Fibroblast of skin of left biceps (primary cell): ENCODE results near the gene SMDT1.
A peak's percentile ranks its signal among the peaks of the same experiment; 100 is the strongest.
"Not testable (repeated sequence)": the region's sequence is repeated elsewhere in the genome, so short reads cannot be mapped to it uniquely, and the experiment has no call there.

ENCODE experiments used
- DNase-seq, 2 experiments: peaks; one replicate each; pipeline ENCODE4 v3.0.0-alpha.2; 2013; ENCODE audit warnings: low read depth in 2 of 2

The SMDT1 gene

DNA sequence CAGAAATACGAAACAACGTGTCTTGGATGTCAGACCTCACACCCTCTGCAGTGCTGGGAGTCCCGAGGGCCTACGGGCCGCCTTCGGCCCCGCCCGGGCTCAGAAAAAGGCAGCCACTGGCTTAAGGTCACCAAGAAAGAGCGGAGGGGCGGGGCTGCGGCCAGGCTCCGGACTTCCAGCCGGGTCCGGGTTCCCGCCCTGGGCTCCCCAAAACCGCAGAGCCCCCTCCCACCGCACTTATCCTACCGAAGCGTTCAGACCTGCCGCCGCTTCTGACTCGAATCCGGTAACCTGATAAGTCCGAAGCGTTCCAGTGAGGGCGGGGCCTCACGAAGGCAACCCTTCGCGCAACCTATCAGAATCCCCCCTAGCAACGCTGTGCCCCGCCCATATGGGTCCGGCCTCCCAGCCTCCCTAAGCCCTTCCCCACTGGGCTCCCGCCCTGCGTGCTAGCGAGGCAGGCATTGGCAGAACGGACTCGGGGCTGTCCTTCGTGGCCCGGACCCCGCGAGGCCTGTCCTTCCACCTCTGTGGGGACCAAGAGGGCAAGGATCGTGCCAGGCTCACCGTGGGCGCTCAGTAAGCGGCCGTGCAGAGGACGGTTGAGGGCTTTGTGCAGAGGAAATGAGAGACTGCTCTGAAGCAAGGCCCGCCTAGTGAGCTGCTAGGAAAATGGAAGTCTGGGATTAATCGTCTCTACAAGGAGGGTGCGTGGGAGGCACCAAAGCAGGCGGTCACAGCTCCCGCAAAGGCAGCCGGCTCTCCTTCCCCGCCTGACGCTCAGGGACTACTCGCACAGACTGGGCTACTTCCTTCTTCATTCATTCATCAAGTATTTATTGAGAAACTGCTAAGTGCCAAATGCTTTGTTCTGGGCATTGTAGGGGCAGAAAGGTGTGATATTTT is 8.7 kb upstream of the SMDT1 start, which contains the start of gene NAGA:
TSS of gene NAGA (minus strand) at position 296 of the 906 bp plus-strand sequence. CDS start 515 bp downstream, outside the sequence.
- peak; percentile 80 for DNase-seq

DNA sequence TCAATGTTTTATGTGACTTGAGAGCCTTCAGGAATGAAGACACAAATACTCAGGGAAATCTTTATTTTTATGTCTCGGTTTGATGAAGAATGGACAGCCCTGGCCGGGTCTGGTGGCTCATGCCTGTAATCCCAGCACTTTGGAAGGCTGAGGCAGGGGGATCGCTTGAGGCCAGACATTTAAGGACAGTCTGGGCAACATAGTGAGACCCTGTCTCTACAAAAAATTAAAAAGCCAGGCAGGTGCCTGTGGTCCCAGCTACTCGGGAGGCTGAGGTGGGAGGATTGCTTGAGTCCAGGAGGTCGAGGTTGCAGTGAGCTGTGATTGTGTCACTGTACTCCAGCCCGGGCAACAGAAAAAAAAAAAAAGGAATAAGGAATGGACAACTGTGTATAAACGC is 8.0 kb upstream of the SMDT1 start:
- not testable (repeated sequence) for DNase-seq

DNA sequence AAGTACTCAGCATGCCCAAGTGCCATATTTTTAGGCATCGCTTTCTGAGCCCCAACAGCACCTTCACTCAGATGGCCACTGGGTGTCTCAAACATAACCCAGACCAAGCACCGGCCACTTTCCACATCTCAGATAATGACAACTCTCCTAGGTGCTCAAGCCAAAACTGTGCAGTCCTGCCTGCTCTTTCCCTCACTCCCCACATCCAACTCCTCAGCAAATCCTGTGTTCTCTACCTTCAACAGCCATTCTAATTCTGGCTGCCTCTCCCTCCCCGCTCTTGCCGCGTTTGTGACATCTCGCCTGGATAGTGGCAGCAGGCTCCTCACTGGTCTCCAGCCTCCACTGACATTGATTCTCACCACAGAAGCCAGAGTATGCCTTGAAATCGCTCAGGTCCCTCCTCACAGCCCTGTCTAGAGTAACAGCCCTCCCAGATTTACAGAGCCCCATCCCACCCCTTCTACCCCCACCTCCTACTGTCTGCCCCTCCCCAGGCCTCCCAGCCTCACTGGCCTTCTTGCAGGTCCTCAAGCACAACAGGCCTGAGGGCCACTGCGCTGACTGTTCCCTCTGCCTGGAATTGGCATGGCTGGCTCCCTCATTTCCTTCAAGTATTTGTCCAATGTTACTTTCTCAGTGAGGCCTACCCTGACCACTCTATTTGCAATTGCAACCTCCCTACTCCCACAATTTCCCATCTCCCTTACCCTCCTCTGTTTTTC is 6.7 kb upstream of the SMDT1 start:
- DNase-seq: no peak

DNA sequence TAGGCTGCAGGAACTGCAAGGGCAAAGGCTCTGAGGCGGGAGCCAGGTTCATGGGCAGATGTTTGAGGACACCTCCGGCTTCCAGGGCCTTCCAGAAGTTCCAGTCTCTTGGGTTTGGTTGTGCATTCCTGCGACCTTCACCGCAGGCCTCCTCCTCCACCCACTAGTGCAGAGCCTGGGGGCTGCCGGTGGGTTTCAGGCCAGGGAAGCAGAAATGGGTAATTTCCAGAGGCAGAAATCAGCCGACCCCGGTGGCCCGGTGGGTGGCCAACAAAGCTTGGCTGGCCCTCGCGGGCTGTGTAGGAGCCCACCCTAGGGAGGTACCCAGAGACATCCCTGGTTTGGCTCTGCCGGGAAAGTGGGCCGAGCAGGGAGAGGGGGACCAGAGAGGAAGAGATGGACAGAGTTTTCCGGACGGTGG is 5.9 kb upstream of the SMDT1 start:
- no peak for DNase-seq

DNA sequence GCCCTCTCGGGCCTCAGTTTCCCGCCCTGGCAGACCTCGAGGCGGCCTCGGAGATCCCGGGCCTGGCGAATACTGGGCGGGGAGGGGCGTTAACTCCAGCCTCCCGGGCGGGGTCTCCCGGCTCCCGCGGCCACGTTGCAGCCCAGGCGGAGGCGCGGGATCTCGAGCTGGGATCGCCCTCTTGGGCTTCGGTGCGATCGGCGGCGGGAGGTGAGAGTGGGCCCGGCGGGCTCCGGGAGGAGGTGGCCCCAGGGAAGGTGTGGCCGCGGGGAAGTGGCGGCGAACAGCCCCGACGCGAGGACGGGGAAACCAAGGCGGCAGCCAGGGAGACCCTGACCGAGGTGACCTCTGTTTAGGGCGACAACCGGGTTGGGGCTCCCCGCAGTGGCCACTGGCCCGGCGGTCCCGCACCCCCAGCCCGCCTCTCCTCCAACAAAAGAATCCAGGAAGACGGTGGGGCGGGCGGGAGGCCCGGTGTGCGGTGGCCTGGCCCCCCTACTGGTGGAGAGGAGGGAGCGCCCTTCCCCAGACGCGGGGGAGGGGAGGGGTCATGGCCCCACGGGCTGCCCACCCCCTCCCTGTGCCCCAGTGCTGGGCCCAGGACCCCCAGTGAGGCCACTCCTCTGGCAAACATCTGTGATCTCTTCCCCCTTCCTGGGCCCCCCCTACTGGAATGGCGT is 5.2 kb upstream of the SMDT1 start, which contains the start of gene PHETA2:
TSS of gene PHETA2 (plus strand) at position 117 of the 680 bp plus-strand sequence. CDS start 3,046 bp downstream, outside the sequence.
- DNase-seq: no peak

DNA sequence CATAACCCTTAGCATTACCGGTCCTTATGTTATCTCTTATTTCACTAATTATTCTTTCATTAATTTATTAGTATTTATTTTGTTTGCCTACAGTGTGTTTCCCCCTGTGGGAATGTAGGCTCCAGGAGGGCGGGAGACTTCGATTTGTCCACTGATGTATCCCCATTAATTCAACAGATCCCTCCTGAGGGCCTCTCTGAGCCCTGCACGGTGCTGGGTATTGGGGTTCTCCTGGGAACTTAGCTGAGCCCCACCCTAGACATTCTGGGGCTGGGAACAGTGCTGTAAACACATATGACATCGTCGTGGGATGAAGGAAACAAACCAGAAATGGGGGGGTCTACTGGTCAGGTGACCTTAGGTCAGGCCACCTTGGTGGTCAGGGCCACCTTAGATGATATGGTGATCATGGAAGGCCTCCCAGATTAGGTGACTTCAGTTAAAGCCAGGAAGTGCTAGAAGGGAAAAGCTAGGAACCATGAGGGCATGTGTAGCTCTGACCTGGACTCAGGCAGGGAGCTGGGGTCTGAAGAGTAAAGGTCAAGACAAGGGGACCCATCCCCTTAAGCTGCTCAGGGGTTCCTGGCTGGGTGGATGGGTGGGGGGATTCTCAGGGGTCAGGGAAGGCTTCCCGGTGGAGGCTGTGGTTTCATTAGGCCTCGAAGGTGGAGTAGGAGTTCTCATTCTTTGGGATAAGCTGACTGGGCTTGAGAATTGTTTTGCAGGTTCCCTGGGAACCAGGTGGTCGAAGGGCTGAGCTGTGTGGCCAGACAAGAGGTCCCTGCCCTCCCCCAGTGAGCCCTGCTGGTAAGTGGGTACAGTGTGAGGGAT is 4.4 kb upstream of the SMDT1 start:
- no peak for DNase-seq

DNA sequence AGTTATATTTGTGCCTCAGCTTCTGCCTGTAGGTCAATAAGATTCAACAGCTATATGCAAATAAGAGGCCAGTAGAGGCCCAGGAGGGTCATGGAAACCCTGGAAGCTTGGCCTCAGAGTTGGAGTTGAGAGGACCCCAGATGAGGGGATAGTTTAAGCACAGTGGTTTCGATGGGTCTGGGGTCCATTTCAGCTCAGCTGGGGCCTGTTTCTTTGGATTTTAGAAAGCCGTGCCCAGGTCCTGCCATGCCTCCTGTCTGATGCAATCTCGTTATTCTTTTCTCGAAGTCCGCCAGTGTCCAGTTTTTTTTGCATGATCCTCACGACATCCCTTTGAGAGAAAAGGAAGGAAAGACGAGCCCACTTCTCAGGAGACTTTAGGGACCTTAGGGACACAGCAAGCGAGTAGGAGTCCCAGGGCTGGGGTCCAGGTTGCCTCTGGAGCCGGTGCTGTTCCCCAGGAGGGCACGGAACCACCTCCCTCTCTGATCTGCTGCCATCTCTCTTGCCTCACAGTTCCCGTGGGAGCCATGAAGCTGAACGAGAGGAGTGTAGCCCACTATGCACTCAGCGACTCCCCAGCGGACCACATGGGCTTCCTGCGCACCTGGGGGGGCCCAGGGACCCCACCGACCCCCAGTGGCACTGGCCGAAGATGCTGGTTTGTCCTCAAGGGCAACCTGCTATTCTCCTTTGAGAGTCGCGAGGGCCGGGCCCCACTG is 2.6 kb upstream of the SMDT1 start:
- no peak for DNase-seq

DNA sequence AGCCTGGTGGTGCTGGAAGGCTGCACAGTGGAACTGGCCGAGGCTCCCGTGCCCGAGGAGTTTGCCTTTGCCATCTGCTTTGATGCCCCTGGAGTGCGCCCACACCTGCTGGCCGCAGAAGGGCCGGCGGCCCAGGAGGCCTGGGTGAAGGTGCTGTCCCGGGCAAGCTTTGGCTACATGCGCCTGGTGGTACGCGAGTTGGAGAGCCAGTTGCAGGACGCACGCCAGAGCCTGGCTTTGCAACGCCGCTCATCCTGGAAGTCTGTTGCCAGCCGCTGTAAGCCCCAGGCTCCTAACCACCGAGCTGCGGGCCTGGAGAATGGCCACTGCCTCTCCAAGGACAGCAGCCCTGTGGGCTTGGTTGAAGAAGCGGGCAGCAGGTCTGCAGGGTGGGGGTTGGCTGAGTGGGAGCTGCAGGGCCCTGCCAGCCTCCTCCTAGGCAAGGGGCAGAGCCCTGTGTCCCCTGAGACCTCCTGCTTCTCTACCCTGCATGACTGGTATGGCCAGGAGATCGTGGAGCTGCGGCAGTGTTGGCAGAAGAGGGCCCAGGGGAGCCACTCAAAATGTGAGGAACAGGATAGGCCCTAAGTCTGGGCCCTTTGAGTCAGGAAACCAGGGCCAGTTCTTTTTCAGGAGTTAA is 1.9 kb upstream of the SMDT1 start:
- no peak for DNase-seq

DNA sequence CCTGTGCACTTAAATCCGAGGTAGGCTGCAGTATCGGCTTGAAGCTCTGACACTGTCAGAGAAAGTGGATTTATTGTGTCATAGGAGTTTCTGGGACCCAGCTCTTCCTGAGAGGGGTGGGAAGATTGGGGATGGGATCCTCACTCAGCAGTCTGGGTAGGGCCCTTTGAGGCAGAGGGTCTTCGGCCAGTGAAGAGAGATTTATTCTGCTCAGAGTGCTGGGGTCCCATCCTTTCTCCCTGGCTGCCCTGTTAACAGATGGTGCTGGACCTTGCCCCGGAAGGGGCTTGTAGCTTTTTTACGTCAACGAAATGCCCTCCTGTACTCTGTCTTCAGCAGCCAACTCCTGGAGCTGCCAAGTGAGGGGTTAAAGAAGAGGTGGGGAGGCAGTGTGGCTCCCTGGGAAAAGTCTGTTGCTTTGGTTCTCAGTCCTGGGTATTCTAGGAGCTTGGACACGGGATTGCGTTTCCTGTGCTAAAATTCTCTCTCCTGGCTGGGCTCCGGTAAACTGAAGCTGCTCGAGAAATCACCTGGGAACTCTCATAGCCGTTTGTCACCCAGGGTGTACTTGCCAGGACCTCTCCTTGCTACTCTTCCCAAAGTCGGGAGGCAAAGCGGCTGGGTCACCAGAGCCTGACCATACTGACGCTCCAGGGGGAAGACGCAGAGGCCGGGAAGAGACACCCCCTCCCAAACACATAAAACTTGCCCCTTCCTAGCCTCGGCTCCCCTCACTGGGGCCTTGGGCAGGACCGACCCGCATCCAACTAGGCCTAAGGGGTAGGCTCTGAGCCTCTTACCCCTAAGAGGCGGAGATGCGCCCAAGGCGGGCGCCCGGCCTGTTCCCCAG is 806 bp upstream of the SMDT1 start:
- DNase-seq: no peak

DNA sequence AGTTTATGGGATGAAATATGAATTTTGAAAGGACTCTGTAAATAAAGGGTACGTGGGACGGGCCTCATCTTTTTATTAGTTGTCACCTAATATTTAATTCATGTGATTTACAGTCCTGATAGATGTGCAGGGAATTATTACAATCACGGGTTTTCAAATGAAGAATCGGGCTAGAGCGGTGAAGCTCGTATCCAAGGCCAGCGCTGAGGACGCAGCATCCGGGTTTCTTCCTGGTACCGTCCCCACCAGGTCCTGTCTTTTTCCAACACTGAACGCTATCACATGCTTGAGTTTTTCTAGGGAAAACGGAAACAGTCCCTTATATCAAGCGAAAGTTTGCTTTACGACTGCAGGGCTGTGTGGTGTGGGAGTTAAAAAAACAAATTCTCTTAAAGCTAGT is 787 bp downstream of the SMDT1 start:
- DNase-seq: no peak

DNA sequence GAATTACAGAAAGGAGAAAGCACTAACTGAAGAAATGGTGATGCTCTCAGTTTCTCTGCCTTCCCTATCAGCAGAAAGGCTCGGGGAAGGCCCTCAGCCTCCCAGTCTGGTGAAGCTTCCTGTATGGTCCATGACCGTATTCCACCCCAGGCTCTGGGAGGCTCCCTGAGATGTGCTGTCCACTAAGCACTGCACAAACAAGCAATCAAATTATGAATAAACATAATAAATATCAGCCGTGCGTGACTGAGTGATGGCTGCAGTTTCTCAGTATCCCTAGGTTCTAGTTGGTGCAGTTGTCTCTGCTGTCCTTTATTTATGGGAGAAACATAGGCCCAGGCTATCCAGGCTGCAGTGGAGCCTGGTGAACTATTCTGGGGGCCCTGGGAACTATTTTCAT is 3.6 kb downstream of the SMDT1 start:
- DNase-seq: no peak

DNA sequence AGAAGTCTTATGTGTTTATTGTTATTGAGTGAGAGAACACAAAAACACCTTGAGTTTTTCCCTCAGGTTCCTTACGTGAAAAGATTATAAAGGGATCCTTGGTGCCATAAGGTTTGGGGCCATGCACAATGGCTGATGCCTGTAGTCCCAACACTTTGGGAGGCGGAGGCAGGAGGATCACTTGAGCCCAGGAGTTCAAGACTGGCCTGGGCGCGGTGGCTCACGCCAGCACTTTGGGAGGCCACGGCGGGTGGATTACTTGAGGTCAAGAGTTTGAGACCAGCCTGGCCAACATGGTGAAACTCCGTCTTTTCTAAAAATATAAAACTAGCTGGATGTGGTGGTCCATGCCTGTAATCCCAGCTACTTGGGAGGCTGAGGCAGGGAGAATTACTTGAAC is 5.4 kb downstream of the SMDT1 start:
- DNase-seq: no peak

DNA sequence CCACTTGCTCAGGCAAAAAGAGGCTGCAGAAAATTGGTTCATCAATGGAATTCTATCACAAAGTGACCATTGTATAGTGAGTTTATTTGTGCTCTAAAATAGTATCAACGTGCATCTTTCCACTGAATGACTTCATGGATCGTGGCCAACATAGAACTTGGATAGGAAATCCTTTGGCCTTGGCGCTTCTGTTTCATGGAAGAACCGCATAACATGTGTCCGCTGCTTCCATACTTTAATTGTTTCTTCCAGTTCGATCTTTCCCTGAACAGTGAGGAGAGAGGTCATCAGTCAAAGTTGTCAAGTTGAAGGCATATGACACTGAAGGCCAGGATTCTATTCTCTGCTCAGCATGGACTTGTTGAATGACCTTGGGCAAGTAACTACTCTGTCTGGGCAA is 6.6 kb downstream of the SMDT1 start:
- DNase-seq: no peak

DNA sequence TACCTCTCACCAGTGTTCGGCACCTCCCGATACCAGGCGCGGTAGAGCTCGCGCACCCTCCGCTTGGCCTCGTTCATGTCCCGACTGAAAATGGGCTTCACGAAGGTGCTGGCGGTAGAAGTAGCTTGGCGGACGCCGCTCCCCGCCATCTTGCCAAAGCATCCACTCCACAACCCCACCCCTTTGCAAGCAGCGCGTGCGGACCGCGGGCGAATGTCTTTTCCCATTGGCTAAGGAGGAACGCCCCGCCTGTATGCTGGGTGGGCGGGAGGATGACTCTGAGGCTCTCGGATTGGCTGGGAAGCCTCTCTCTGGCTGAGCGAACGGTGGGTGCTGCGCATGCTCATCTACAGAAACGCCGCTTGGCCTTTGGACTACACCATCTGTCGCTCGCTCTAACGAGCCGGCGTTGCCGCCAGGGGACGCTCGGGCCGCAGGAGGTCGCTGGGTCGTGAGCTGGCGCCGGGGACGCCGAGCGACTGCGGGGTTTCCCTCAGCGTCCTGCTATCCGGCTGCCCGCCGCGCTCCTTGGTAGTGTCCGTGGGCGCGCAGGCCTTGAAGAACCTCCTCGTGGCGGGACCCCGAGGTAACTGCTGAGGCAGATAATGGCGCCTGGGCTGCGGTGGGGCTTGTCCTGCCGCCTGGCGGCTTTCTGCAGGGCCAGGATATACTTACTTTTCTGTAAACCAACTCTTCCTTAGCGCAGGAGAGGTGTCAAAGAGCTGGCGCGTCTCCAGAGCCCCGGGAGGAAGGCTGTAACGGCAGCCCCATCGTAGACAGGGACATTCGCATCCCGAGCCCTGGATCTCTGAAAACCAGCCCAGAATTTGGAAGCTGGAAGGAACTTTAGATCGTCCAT is 11.3 kb downstream of the SMDT1 start, which contains the start of gene NDUFA6:
TSS of gene NDUFA6 (minus strand) at position 177 of the 859 bp plus-strand sequence. CDS start at position 149, 28 bp downstream.
- peak; percentile 95 to 96 for DNase-seq

DNA sequence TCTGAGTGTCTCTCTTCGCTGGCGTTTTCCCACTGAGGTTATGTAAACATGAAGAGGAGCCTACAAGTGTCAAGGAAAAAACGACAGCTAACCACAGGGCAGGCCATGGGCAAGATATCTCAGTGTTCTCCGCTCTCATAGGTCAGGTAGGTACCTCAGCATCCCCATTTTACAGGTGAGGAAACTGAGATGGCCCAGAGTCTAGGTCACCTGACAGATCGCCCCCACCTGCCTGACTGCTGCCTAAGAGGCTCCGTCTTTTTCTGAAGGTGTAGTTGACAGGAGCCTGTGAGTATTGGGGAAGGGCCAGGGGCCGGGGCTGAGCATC is 11.9 kb downstream of the SMDT1 start:
- no peak for DNase-seq

DNA sequence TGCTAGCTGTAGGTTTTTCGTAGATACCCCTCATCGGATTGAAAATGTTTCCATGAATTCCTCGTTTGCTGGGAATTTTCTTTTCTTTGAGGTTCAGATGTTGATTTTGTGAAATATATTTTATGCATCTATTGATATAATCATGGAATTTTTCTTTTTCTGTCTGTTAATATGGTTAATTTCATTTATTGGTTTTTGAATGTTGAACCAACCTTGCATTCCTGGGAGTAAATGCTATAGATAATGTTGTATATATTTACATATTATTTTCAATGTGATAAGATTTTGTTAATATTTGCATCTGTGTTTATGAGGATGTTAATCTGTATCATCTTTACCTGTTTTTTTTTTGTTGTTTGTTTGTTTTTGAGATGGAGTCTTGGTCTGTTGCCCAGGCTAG is 21.7 kb downstream of the SMDT1 start:
- DNase-seq: no peak

DNA sequence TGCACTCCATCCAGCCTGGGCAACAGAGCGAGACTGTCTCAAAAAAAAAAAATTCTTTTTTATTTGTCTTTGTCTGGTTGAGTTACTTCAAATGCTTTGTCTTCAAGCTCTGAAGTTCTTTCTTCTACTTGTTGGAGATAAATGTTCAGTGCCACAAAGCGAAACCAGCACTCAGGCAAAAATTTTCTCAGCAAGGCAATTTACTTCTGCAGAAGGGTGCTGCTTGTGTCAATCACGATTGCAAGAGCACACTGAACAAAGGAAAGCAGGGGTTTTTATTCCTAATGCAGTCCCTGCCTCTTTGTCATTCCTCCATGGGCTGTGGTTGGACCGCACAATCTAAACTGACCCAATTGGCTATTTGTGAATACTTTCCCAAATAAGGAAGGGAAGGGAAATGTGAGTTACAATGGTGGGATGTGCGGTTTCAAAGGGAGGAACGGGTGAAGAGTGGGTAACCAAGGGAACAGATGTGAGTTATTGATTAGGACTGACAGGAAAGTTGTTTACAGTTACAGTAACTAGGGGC is 24.9 kb downstream of the SMDT1 start:
- DNase-seq: not testable (repeated sequence)

DNA sequence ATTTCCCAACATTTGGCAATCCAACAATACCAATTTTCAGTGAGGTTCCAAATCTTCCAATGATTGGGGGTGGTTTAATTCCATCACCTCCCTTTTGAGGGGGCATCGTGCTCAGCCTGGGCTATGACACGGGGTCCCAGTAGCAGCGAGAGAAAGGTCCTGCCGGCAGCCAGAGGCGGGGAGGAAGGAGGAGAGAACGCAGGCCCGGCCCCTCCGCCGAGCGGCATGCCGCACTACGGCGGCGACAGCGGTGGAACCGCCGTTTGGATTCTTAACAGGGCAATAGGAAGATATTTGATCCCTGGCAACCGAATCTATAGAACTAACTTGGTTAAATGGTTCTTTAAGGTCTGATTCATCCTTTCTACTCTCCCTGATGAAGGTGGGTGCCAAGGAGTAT is 29.3 kb downstream of the SMDT1 start:
- no peak for DNase-seq
